ENCODE measurements around the gene AP3D1.

The AP3D1 gene

DNA sequence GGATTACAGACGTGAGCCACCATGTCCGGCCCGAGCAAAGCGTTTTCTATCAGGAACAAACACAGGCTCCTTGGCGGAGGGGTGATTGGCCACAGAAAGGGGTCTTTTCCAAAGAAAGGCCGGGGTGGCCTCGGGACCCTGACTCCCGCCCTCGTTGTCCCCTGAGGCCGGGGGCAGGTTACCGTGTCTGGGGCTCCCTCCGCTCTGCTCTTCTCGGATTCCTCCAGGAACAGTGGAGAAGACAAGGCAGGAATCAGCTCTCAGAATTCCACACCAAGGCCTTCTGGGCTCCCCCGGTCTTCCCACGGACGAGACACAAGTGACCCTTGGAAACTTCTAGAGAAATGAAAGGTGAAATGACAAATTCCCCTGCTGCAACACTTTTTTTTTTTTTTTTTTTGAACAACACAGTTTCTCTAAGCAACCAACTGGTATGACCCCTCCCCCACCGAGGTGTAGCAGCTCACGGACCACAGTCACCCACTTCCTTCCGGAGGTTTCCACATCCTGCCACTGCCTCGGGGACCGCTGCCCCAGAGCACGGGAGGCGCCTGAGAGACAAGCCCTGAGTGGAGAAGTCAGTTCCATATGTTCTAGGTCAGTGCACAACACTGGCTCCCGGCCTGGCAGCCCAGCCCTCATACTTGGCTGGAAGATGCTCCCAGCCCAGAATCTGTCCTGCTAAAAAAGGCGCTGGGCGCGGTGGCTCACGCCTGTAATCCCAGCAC lies 66.2 kb downstream of the AP3D1 start:
- DNase-seq (ENCODE audit: low spot score), result no peak

DNA sequence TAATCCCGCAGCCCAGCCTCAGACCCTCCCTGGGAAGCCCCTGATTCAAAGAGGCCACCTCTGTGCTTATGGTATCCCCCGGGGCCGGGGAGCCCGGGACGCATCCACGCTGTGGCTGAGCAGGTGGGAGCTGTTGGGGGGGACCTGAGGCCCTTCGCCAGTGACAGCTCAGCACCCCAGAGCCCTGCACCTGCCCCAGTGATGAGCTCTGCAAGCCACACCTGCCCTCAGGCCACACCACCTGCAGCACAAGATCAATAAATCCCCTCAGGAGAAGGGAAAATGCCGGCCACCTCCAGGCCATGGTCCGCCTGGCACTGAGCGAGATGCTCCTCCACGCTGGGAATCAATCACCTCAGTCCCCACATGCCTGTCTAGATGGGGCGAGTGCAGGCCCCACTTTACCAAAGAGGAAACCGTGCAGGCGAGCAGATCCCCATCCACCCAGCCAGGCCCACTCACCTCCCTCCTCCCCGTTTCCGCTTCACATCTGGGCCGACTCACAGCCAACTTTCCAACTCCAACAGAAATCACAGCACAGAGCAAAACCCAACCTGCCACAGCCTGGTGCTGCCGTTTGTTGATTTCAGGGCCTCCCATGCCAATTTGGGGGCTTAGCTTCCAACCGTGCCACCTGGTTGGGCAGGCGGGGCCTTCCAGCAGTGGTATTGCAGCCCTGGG lies 68.1 kb downstream of the AP3D1 start:
- DNase-seq (ENCODE audit: low spot score), result no peak

DNA sequence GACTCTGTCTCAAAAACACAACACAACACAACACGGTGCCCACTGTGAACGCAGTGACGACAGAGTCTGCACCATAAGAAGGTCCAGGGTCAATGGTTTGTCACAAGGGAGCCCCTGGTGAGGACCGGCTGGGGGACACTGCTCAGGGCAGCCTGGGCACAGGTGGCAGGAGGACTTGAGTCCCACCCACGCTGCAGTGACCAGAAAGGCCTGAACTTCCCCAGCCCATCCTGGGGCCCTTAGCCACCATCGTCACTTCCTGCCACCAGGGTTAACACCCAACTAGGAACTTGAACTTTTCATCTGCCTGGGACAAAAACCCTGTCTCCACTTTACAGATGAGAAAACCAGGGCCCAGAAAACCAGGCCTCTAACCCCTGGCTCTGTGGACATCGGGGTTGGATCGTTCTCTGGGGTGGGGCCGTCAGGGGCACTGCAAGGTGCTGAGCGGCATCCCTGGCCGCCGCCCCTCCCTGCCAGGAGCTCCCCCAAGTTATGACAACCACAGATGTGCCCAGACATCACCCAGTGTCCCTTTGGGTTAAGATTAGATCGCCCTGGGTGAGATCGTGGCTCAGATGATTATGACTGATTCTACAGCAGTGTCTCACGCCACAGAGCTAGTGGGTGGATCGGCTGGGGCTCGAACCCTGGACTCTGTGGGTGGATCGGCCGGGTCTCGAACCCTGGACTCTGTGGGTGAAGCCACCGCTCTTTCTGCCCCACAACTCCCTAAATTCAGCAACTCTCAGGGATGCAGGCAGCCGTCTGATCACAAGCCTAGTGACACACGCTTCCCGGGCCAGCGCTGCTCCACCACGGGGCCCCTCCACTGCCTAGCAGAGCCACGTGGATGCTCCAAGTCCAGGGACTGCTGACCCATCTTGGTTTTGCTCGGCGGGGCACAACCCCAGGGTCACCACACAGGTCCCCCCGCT lies 69.2 kb downstream of the AP3D1 start:
- no peak for DNase-seq (ENCODE audit: low spot score)

DNA sequence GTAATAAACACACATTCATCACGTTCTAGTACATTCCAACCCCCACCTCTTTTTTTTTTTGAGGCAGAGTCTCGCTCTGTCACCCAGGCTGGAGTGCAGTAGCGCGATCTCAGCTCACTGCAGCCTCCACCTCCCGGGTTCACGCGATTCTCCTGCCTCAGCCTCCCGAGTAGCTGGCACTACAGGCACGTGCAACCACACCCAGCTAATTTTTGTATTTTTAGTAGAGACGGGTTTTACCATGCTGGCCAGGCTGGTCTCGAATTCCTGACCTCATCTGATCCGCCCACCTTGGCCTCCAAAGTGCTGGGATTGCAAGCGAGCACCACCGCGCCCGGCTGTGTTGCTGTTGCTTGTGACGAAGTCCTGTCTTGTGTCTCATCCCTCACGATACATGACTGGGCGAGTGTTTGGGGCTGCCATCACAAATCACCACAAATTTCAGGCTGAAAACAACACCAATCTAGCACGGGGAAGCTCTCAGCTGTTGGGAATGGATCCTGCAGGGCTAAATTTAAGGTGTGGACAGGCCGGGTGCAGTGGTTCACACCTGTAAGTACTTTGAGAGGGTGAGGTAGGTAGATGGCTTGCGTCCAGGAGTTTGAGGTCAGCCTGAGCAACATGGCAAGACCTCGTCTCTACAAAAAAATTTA lies 70.9 kb downstream of the AP3D1 start:
- no peak for DNase-seq (ENCODE audit: low spot score)

DNA sequence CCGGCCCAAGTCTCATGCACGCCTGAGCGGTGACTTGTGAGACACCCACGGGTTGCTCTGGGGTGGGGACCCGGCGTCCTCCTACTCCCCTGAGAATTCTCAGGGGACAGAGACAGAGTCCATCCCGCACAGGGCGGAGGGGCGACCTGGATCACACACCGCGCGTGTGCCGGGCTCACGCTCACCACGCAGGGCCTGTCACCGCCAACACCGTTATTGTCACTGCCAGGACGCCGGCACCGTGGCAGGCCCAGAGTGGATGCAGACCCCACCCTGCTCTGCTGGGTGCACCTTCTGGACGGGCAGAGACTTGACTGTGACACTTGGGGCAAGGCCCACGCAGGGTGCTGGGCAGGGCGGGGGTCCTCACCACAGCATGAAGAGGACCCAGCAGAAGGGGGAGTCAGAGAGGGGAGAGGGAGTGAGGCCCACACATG lies 71.5 kb downstream of the AP3D1 start:
- no peak for DNase-seq (ENCODE audit: low spot score)

DNA sequence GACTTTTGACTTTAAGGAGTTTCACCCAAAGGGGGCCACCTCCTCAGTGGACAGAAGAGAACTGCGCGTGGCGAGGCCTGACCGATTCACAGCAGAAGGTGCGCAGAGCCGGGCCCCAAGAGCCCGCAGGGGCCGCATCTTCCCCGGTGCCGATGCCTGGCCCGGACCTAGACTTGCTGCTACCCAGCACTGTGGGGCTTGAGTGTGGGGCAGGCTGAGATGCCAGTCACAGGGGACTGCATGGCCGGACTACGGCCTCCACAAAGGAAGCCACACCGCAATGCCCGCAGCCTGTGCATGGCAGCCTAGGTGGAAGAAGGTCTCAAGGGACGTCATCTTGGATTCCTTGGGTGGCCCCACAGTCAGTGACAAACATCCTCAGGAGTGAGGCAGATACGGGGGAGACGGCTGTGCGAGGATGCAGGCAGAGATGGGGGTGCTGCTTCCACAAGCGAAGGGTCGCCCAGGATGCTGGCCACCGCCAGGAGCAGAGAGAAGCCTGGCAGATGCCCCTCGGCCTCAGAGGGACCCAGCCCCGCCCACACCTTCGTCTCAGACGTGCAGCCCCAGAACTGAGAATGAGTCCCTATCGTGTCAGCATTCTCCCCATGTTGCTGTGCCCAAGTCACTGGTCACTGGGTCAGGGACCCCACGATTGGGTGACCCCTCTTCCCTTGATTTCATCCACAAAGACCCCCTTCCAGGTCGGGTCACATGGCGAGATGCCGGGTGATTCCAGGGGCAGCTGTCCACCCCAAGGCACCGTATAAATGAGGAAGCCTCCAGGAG lies 72.1 kb downstream of the AP3D1 start:
- DNase-seq (ENCODE audit: low spot score), result no peak

DNA sequence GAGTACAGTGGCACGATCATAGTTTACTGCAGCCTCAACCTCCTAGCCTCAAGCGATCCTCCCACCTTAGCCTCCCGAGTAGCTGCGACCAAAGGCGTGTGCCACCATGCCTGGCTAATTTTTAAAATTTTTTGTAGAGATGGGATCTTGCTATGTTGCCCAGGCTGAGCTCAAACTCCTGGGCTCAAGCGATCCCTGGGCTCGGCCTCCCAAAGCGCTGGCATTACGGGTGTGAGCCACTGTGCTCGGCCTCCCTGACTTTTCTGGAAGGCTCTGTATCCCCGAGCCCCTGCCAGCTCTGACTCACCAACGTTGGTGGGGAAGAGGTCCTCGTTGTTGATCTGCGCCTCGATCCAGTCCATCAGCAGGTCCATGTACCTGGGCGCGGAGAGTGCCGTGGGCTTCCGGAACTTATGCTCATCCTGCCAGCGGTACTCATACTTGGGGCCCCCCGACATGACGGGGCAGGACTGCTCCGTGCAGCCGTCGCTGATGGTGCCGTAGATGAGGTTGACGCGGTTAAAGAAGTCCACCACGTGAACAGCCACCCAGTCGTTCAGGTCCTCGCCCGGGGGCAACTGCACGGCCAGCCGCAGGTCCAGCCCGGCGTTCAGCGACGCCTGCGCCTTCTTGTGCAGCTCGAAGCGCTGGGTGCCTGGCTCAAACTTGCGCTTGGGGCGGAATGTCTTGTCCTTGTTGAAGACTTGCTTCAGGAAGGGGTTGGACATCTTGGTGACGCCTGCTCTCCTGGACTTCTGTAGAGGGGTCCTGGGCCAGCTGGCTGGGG lies 73.3 kb downstream of the AP3D1 start:
- DNase-seq (ENCODE audit: low spot score), result no peak

DNA sequence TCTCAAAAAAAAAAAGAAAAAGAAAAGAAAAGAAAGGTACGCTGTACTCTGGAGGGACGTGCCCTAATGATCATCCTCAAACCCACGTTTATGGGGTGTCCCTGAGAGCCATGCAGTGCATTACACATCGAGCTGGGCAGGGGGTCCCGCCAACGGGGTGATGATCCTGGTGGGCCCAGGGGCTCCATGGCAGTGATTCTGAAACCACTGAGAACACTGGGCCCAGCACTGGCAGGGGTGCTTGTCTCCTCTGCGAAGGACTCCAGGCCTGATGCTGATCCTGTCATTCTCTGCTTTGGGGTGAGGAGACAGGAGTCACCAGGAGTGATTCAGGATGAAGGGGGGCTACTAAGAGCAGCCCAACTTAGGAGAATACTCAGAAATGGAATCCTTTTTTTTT lies 74.0 kb downstream of the AP3D1 start:
- DNase-seq (ENCODE audit: low spot score), result no peak

DNA sequence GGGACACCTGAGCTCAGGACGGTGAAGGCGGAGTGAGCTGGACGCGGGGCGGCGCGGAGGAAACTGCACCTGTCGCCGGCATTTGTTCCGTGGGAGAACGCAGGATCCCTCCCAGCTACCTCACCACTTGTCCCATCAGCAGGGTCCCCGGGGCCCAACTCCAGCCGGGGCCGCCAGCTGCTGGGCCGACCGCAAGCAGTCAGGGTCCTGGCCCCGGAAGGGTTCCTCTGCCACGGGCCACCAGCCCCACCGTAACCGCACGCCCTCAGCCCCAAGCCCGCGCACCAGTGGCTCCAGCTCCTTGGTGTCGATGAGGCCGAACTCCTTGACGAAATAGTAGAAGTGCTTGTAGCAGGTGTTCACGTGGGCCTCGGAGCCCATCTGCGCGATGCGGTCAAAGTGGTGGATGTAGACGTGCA lies 74.8 kb downstream of the AP3D1 start:
- DNase-seq (ENCODE audit: low spot score), result no peak

DNA sequence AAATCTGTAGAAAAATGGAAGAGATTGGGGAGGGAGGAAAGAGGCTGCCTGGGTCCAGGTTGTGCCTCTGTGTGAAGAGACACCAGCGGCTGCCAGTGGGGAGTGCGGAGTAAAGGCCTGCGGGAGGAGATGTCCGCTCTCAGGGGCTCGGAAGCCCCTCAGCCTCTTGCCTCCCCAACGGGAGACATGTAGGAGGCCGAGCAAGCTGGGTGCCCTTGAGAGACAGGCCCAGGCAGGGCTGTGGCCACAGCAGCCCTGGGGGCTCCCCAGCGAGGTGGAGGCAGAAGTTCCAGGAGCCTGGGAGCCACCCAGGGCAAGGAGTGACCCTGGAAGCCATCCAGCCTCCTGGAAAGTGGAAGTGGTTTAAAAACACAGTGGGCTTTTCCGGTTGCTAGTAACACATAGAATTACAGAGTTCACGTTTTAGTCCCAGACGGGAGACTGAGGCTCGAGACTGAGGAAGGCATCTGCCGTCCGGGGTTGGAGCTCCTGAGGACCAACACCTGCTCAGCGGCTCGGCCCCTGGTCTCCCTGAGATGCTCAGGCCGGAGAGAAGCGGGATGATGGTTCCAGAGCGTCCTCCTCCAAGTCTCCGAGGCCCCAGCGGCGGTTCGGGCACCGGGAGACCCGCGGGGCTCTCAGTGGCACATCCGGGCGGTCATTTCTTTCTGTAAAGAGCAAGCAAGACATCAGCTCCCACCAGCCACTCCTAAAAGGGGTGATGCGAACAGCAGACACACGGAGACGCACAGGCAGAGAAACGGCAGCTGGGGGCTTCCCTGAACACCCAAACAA lies 78.4 kb downstream of the AP3D1 start:
- no peak for DNase-seq (ENCODE audit: low spot score)

DNA sequence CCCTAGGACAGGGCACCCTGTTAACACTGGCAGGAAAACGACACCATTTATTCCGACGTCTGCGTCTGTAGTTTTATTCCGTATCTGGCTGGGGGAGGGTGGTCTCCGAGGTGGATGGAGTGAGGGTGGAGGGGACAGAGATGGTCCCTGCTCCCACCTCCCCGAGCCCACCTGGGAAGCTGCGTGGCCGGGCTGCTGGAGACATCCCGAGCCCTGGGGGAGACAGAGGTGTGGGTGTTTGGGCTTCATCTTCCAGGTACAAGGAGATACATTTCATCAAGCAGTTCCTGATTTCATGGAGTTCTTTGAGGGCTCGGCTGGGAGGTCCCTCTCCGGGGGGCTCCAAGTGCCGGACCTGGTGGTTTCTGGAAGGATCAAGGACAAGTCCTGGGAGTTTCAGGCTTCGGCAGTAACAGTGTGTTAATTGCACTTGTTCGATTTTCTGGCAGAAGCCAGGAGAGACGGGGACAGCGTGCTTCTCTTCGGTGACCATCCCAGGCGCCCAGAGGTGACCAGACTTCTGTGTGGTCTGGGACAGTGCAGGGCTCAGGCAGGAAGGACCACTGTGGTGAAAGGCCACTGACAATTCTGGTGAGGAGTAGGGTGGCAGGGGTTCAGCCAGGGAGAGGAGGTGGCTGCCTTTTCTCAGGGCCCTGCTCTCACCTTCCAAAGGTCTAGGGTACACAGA lies 80.2 kb downstream of the AP3D1 start:
- DNase-seq (ENCODE audit: low spot score), result no peak

DNA sequence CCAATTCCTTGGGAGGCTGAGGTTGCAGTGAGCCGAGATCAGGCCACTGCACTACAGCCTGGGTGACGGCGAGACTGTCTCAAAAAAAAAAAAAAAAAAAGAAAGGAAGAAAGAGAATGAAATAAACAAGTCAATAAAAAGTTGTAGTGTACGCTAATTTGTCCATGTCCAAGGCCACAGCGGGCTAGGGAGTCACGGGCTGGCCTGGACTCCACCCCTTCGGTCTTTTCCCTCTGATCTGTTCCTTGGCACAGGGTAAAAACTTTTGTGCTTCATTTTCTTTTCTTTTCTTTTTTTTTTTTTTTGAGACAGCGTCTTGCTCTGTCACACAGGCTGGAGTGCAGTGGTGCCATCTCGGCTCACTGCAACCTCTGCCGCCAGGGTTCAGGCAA lies 80.9 kb downstream of the AP3D1 start:
- no peak for DNase-seq (ENCODE audit: low spot score)

DNA sequence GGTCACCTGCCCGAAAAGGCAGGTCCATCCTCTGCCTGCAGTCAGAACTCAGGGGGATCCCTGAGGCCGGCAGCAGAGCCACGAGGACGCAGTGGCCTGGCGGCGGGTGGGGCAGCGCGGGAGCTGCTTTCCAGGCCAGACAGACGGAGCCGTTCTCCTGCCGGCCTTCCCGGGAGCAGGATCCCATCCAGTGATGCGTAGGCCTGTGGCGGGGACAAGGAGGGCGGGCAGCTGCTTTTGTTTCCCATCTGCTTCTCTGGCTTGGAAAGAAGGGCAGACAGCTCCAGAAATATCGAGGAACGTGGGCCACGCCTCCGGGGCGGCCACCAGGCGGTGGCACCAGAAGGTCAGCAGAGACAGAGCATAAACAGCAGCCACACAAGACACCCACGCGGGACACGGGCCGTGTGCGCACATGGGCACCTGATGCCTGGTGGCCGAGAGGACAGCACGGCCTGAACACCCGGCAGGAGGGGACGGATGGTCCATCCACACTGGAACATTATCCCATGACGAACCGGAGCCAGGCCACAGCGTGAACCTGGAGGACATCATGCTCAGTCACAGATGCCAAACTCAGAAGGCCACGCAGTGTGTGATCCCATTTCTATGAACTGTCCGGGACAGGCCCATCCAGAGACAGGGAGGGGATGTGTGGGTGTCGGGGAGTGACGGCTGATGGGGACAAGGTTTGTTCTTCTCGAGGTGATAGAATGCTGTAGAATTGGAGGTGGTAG lies 86.4 kb downstream of the AP3D1 start:
- peak; percentile 58 for DNase-seq (ENCODE audit: low spot score)

DNA sequence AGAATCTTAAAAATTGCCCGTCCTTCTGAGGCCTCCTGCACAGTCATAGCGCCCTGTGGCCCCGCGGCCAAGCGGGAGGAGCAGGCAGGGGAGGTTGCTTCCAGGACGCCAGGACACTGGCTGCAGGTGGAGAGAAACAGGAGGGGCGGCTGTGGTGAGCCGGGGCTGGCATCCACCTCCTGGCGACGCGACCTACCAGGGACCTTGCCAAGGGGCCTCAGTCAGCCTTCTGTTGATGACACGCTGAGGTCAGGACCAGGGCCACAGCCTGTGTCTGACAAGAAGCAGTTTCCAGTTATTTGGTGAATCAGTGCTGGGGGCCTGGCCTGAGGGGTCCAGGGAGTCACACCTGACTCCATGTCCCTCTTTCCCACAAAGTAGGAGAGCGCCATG lies 87.0 kb downstream of the AP3D1 start:
- DNase-seq (ENCODE audit: low spot score), result no peak

DNA sequence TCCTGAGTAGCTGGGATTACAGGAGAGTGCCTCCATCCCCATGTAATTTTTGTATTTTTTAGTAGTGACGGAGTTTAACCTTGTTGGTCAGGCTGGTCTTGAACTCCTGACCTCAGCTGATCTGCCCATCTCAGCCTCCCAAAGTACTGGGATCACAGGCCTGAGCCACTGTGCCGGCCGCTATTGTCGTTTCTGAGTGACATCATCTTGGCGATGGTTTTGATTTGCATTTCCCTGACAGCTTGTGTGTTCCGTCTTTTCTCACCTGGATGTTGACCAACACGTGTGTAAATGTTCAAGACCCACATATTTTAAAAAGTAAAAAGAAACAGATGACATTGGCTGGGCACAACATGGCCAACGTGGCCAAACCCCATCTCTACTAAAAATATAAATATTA lies 87.5 kb downstream of the AP3D1 start:
- no peak for DNase-seq (ENCODE audit: low spot score)

DNA sequence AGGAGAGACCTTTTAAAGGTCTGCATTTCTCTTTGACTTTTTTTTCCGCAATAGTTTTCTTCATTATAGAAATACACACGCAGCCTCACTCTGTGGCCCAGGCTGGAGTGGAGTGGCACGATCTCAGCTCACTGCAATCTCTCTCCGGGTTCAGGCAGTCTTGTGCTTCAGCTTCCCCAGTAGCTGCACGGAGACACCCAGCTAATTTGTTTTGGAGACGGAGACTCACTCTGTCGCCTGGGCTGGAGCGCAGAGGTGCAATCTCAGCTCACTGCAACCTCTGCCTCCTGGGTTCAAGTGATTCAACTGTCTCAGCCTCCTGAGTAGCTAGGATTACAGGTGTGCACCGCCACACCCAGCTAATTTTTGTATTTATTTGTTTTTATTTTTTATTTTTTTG lies 88.6 kb downstream of the AP3D1 start:
- DNase-seq (ENCODE audit: low spot score), result no peak

DNA sequence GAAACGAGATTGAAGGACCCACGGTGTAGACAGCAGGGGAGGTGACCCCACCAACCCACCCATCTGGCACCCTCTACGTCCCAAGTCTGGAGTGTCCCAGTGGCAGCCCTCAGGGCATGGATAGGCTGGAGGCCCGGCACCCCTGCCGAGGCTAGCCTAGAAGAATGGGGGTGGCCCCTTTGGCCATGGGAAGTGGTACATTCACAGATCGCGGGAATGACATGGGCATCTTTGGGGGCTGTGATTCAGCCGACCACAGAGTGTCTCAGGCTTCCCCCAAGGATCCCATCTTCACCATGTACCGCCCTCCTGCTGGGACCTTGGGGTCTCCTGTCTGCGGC lies 89.0 kb downstream of the AP3D1 start:
- no peak for DNase-seq (ENCODE audit: low spot score)
